HCT116 (cell line): ENCODE data around the gene RNF214. TPM values are rescaled to one million over a fixed set of nuclear protein-coding genes. Genes with fewer than 3 reads are reported as not detected.

Experiments used
- ATAC-seq: fragments of 200-7000 bp; cut with Tn5 transposase; 2 replicates; pipeline ENCODE4 v1.9.1; 2020; ENCODE audit warnings: mild to moderate bottlenecking, moderate library complexity
- BruUV-seq: library from RNA; stranded (reverse); fragments of 400-500 nt; replicated peaks from 2 replicates; lab custom pipeline; 2021; lab: Mats Ljungman, UMichigan
- CTCF ChIA-PET: fragments of 300-600 bp; sonication (Branson Sonifier 250); formaldehyde crosslinking; loops from one replicate; lab custom pipeline; 2021; ENCODE audit warnings: antibody characterized with exemption; lab: Charles Lee
- POLR2A ChIA-PET: fragments of 300-600, 350-600 bp; sonication (Branson Sonifier 250); formaldehyde crosslinking; loops from one replicate; lab custom pipeline; 2021; ENCODE audit warnings: antibody characterized with exemption; lab: Charles Lee
- RAD21 ChIA-PET, 2 experiments: fragments of 300-600 bp; sonication (Branson Sonifier 250); formaldehyde crosslinking; loops; one replicate each; lab custom pipeline; 2023; ENCODE audit warnings: low total read pairs in 2 of 2; ENCODE audit not compliant: uncharacterized antibody in 2 of 2, unreplicated experiment in 2 of 2, low non-redundant PET in 1 of 2; lab: Charles Lee
- DNase-seq: peaks from one replicate; pipeline ENCODE4 v3.0.0-alpha.2; 2010; ENCODE audit warnings: low read depth, low spot score
- H2AFZ ChIP-seq: fragments of 200-600 bp; shearing (Covaris generic), sonication (generic); 2 replicates; pipeline ENCODE4 v1.6.1; 2017; ENCODE audit warnings: low read depth, mixed run types, mixed read lengths, antibody characterized with exemption, low read length; ENCODE audit not compliant: poor library complexity, severe bottlenecking
- H3K27ac ChIP-seq: 2 replicates; pipeline ENCODE4 v1.5.1; 2012; ENCODE audit warnings: low read depth, low read length
- H3K27me3 ChIP-seq: fragments of 200-600 bp; sonication (generic); 2 replicates; pipeline ENCODE4 v1.6.1; 2016; ENCODE audit warnings: mixed run types, low read length, mixed read lengths; ENCODE audit not compliant: insufficient read depth
- H3K36me3 ChIP-seq, 2 experiments: fragments of 200-500 bp in 1 of 2; fragments of 200-600 bp in 1 of 2; sonication (Bioruptor generic) in 1 of 2; sonication (generic) in 1 of 2; 2 replicates each; pipeline versions ENCODE4 v1.5.1 to v1.6.1; 2014 to 2016; ENCODE audit warnings: low read length in 2 of 2, inconsistent platforms in 1 of 2, mixed read lengths in 1 of 2, mixed run types in 1 of 2; ENCODE audit not compliant: insufficient read depth in 2 of 2, control insufficient read depth in 1 of 2
- H3K4me1 ChIP-seq, 2 experiments: fragments of 200-600 bp in 1 of 2; sonication (generic) in 1 of 2; 2 replicates each; pipeline versions ENCODE4 v1.5.1 to v1.6.1; 2012 to 2017; ENCODE audit warnings: low read length in 2 of 2, inconsistent platforms in 1 of 2, mild to moderate bottlenecking in 1 of 2, mixed read lengths in 1 of 2, mixed run types in 1 of 2, moderate library complexity in 1 of 2; ENCODE audit not compliant: insufficient read depth in 2 of 2, control insufficient read depth in 1 of 2
- H3K4me2 ChIP-seq: fragments of 200-600 bp; sonication (generic); 2 replicates; pipeline ENCODE4 v1.6.1; 2017; ENCODE audit warnings: mixed run types, low read length, mixed read lengths
- H3K4me3 ChIP-seq, 2 experiments: fragments of 200-600 bp in 1 of 2; sonication (generic) in 1 of 2; replicated peaks in 1 of 2; 2 replicates each; pipeline ENCODE4 v1.5.1; 2011 to 2016; ENCODE audit warnings: low read length in 2 of 2, control low read depth in 1 of 2, low read depth in 1 of 2, mild to moderate bottlenecking in 1 of 2, mixed read lengths in 1 of 2, mixed run types in 1 of 2
- H3K79me2 ChIP-seq: fragments of 200-600 bp; sonication (generic); 2 replicates; pipeline ENCODE4 v1.6.1; 2017; ENCODE audit warnings: mild to moderate bottlenecking, mixed run types, low read length, moderate library complexity, mixed read lengths; ENCODE audit not compliant: insufficient read depth
- H3K9ac ChIP-seq: fragments of 200-600 bp; sonication (generic); 2 replicates; pipeline ENCODE4 v1.6.1; 2016; ENCODE audit warnings: low read length, mixed read lengths
- H3K9me2 ChIP-seq: fragments of 200-600 bp; sonication (generic), shearing (Covaris generic); 2 replicates; pipeline ENCODE4 v1.6.1; 2017; ENCODE audit warnings: mixed run types, mild to moderate bottlenecking, moderate library complexity; ENCODE audit not compliant: insufficient read depth
- H3K9me3 ChIP-seq, 2 experiments: fragments of 200-500 bp in 1 of 2; fragments of 200-600 bp in 1 of 2; sonication (Bioruptor generic) in 1 of 2; sonication (generic) in 1 of 2; 2 replicates each; pipeline ENCODE4 v1.6.1; 2014 to 2017; ENCODE audit warnings: low read length in 2 of 2, mixed read lengths in 2 of 2, inconsistent platforms in 1 of 2, low read depth in 1 of 2, mild to moderate bottlenecking in 1 of 2, mixed run types in 1 of 2, moderate library complexity in 1 of 2; ENCODE audit not compliant: control insufficient read depth in 1 of 2, insufficient read depth in 1 of 2
- H4K20me1 ChIP-seq: fragments of 200-600 bp; sonication (generic), shearing (Covaris generic); 2 replicates; pipeline ENCODE4 v1.6.1; 2017; ENCODE audit warnings: mixed run types, mild to moderate bottlenecking, moderate library complexity; ENCODE audit not compliant: insufficient read depth
- CTCF ChIP-seq, 3 experiments: fragments of 200-600 bp in 1 of 3; sonication (generic) in 1 of 3; IDR thresholded peaks in 2 of 3; conservative IDR thresholded peaks in 1 of 3; 2 replicates each; pipeline ENCODE4 v1.5.1; 2012 to 2017; ENCODE audit warnings: low read depth in 2 of 3, low read length in 2 of 3, antibody characterized with exemption in 1 of 3, borderline replicate concordance in 1 of 3, control low read depth in 1 of 3, mild to moderate bottlenecking in 1 of 3, mixed read lengths in 1 of 3, mixed run types in 1 of 3, moderate library complexity in 1 of 3; ENCODE audit not compliant: insufficient read depth in 1 of 3
- RAD21 ChIP-seq: IDR thresholded peaks from 2 replicates; pipeline ENCODE4 v1.6.1; 2012; ENCODE audit warnings: low read depth, mild to moderate bottlenecking
- REST ChIP-seq: IDR thresholded peaks from 2 replicates; pipeline ENCODE4 v1.6.1; 2012; ENCODE audit warnings: low read depth
- intact Hi-C: fragments of 100-400 bp; cut with micrococcal nuclease; formaldehyde crosslinking; loops from 2 replicates; pipeline ENCODE4 v1.10.0; 2022
- total RNA-seq: library from RNA; stranded (reverse); gene quantifications from one replicate; pipeline ENCODE4 v1.2.1, GENCODE V29; 2021; ENCODE audit not compliant: unreplicated experiment

Gene RNF214
- total RNA-seq, 1 experiment from 2014 or later: 29.3 TPM

GRCh38 chr11:117239295-117239694 lies 6.8 kb downstream of the RNF214 start:
- DNase-seq (no peak), ATAC-seq (peak; percentile 84)
- H3K9me3 ChIP-seq: no peaks in the 10 kb centered on the region
- POLR2A ChIA-PET: no interaction called here
- no peak overlapping the region for H3K27ac ChIP-seq
- H3K9me2 ChIP-seq: no peaks in the 10 kb centered on the region
- no peak overlapping the region for H3K4me3 ChIP-seq
- no peak overlapping the region for H3K9ac ChIP-seq
- TSS peak; percentile 6 for BruUV-seq
- no peak overlapping the region for H3K4me2 ChIP-seq
- peaks cover 0 to 8% of the 10 kb centered on the region in 2 experiments; a peak in 1 of 4 replicates for H3K4me1 ChIP-seq
- H3K36me3 ChIP-seq: peaks cover 8 to 13% of the 10 kb centered on the region in 2 experiments; a peak in 2 of 4 replicates
- TF ChIP-seq RAD21 (peak; percentile 15; the same call in 1 of the 2 replicates), CTCF (IDR thresholded peaks at IDR 0.05 in 2 of 3, conservative IDR thresholded peaks at IDR 0.05 in 1 of 3; ENCODE audit: borderline replicate concordance in 1 of 3, insufficient read depth in 1 of 3, low read depth in 2 of 3, low read length in 2 of 3) (peak in 2 of 3 experiments; percentile 22 to 25; a peak in 1 of 6 replicates), REST (no peak)
- no peaks in the 10 kb centered on the region for H4K20me1 ChIP-seq
- CTCF ChIA-PET: no interaction called here
- intact Hi-C loops: no loop called here
- H3K27me3 ChIP-seq: no peaks in the 10 kb centered on the region
- no peaks in the 10 kb centered on the region for H3K79me2 ChIP-seq
- H2AFZ ChIP-seq: no peak overlapping the region
- RAD21 ChIA-PET: no interaction called here
